SK-N-MC (cell line): ENCODE measurements around the gene RNF186.

ENCODE experiments used
- EZH2 ChIP-seq: fragments of 200-600 bp; sonication (generic); IDR thresholded peaks from one replicate; pipeline ENCODE4 v1.6.1; 2017; ENCODE audit warnings: antibody characterized with exemption
- FOXP2 ChIP-seq: optimal IDR thresholded peaks from 2 replicates; pipeline ENCODE3; 2011; ENCODE audit warnings: mild to moderate bottlenecking, moderate library complexity; ENCODE audit not compliant: insufficient read depth; ENCODE audit errors: extremely low read length, control extremely low read depth
- POLR2AphosphoS5 ChIP-seq: IDR thresholded peaks from 2 replicates; pipeline ENCODE4 v1.6.1; 2012; ENCODE audit warnings: mild to moderate bottlenecking, low read depth, low read length, borderline replicate concordance

- no peak for TF ChIP-seq POLR2AphosphoS5
- TF ChIP-seq EZH2 = no peak
- no peak for TF ChIP-seq FOXP2
These were observed 39.8 kb upstream of the RNF186 start for GRCh38 chr1:19854866-19855265.
